Subcutaneous abdominal adipose tissue (tissue), 5 donors: Measurements from ENCODE around the gene CRYBA2.
A peak's percentile ranks its signal among the peaks of the same experiment; 100 is the strongest.

Source experiments
- H3K27ac ChIP-seq: one replicate; pipeline ENCODE4 v1.7.0; 2013; ENCODE audit warnings: low read depth, mild to moderate bottlenecking, inconsistent platforms, low read length, moderate library complexity
- H3K27me3 ChIP-seq, 5 donors: one replicate each; pipeline ENCODE4 v1.7.0; 2013; ENCODE audit warnings: low read length in 5 of 5, inconsistent platforms in 1 of 5; ENCODE audit not compliant: control insufficient read depth in 5 of 5, insufficient read depth in 4 of 5
- H3K36me3 ChIP-seq, 5 donors: one replicate each; pipeline ENCODE4 v1.7.0; 2013; ENCODE audit warnings: low read length in 5 of 5; ENCODE audit not compliant: control insufficient read depth in 5 of 5, insufficient read depth in 5 of 5
- H3K4me1 ChIP-seq, 5 donors: one replicate each; pipeline ENCODE4 v1.7.0; 2013; ENCODE audit warnings: low read length in 5 of 5, mild to moderate bottlenecking in 3 of 5, moderate library complexity in 1 of 5; ENCODE audit not compliant: control insufficient read depth in 5 of 5, insufficient read depth in 5 of 5
- H3K4me3 ChIP-seq, 5 donors: one replicate each; pipeline ENCODE4 v1.7.0; 2013; ENCODE audit warnings: low read length in 5 of 5, low read depth in 1 of 5
- H3K9ac ChIP-seq, 5 donors: one replicate each; pipeline ENCODE4 v1.7.0; 2013; ENCODE audit warnings: low read length in 5 of 5, mild to moderate bottlenecking in 4 of 5, moderate library complexity in 3 of 5
- H3K9me3 ChIP-seq, 5 donors: one replicate each; pipeline ENCODE4 v1.7.0; 2013; ENCODE audit warnings: low read length in 5 of 5; ENCODE audit not compliant: control insufficient read depth in 5 of 5
- donor health status: healthy.
- donor health status: healthy.
- donor health status: healthy.
- donor health status: healthy.
- donor health status: healthy.

Gene CRYBA2

GRCh38 chr2:218993345-218994315 is at the start of gene CRYBA2:
CRYBA2 (minus strand) TSS chr2:218993422; CDS start chr2:218993176, 246 bp downstream.
- Histone ChIP-seq H3K4me1 (peaks cover 0 to 28% (median 21%) of the 10 kb centered on the region in 5 donors), H3K27ac (no peak within 1 kb of the TSS), H3K27me3 (peaks cover 73 to 87% (median 80%) of the 10 kb centered on the region in 5 donors), H3K36me3 (no peaks in the 10 kb centered on the region), H3K9me3 (peaks cover 0 to 3% (median 0%) of the 10 kb centered on the region in 5 donors), H3K9ac (no peak within 1 kb of the TSS), H3K4me3 (peak within 1 kb of the TSS in 4 of 5 donors; percentile 36 to 59 (median 40))

- no peak overlapping the region for H3K9ac ChIP-seq
- no peaks in the 10 kb centered on the region for H3K36me3 ChIP-seq
- H3K27ac ChIP-seq = no peak overlapping the region
- H3K4me1 ChIP-seq = peaks cover 0 to 6% (median 5%) of the 10 kb centered on the region in 5 donors
- H3K4me3 ChIP-seq = no peak overlapping the region
- H3K9me3 ChIP-seq = no peaks in the 10 kb centered on the region
- peaks cover 18 to 47% (median 36%) of the 10 kb centered on the region in 5 donors for H3K27me3 ChIP-seq
Measured at GRCh38 chr2:219042750-219043149, 49.5 kb upstream of the CRYBA2 start.

GRCh38 chr2:219042157-219042556 is 48.9 kb upstream of the CRYBA2 start:
- H3K27ac ChIP-seq = no peak overlapping the region
- peaks cover 0 to 6% (median 5%) of the 10 kb centered on the region in 5 donors for H3K4me1 ChIP-seq
- no peak overlapping the region for H3K4me3 ChIP-seq
- H3K9me3 ChIP-seq = no peaks in the 10 kb centered on the region
- H3K9ac ChIP-seq = no peak overlapping the region
- H3K27me3 ChIP-seq = peaks cover 17 to 51% (median 41%) of the 10 kb centered on the region in 5 donors
- no peaks in the 10 kb centered on the region for H3K36me3 ChIP-seq

- H3K4me3 ChIP-seq = peak within 1 kb of the TSS; percentile 24 to 56 (median 42)
- no peak within 1 kb of the TSS for H3K9ac ChIP-seq
- H3K36me3 ChIP-seq = no peaks in the 10 kb centered on the region
- H3K27ac ChIP-seq = no peak within 1 kb of the TSS
- peaks cover 17 to 51% (median 41%) of the 10 kb centered on the region in 5 donors for H3K27me3 ChIP-seq
- peaks cover 0 to 6% (median 5%) of the 10 kb centered on the region in 5 donors for H3K4me1 ChIP-seq
- H3K9me3 ChIP-seq = no peaks in the 10 kb centered on the region
Measured at GRCh38 chr2:219041252-219041651, 48.0 kb upstream of the CRYBA2 start, which contains the start of gene CFAP65. CFAP65 (minus strand) TSS chr2:219041516; CDS start chr2:219039048, 2,468 bp downstream.

GRCh38 chr2:219038600-219038999 is 45.4 kb upstream of the CRYBA2 start:
- no peak overlapping the region for H3K9ac ChIP-seq
- no peaks in the 10 kb centered on the region for H3K9me3 ChIP-seq
- no peak overlapping the region for H3K27ac ChIP-seq
- peaks cover 0 to 6% (median 5%) of the 10 kb centered on the region in 5 donors for H3K4me1 ChIP-seq
- peaks cover 23 to 47% (median 35%) of the 10 kb centered on the region in 5 donors for H3K27me3 ChIP-seq
- no peak overlapping the region for H3K4me3 ChIP-seq
- no peaks in the 10 kb centered on the region for H3K36me3 ChIP-seq

GRCh38 chr2:219037783-219038499 is 44.7 kb upstream of the CRYBA2 start:
- Histone ChIP-seq H3K9me3 (no peaks in the 10 kb centered on the region), H3K4me1 (peaks cover 0 to 6% (median 5%) of the 10 kb centered on the region in 5 donors), H3K36me3 (no peaks in the 10 kb centered on the region), H3K27me3 (peaks cover 19 to 41% (median 33%) of the 10 kb centered on the region in 5 donors), H3K9ac (no peak overlapping the region), H3K4me3 (no peak overlapping the region), H3K27ac (no peak overlapping the region)

GRCh38 chr2:219035942-219036341 is 42.7 kb upstream of the CRYBA2 start:
- Histone ChIP-seq H3K27me3 (peaks cover 19 to 36% (median 30%) of the 10 kb centered on the region in 5 donors), H3K36me3 (no peaks in the 10 kb centered on the region), H3K27ac (no peak overlapping the region), H3K4me3 (no peak overlapping the region), H3K4me1 (no peaks in the 10 kb centered on the region), H3K9ac (no peak overlapping the region), H3K9me3 (no peaks in the 10 kb centered on the region)

GRCh38 chr2:219034823-219035222 is 41.6 kb upstream of the CRYBA2 start:
- Histone ChIP-seq H3K9ac (no peak overlapping the region), H3K27ac (no peak overlapping the region), H3K36me3 (no peaks in the 10 kb centered on the region), H3K9me3 (no peaks in the 10 kb centered on the region), H3K4me1 (no peaks in the 10 kb centered on the region), H3K4me3 (no peak overlapping the region), H3K27me3 (peaks cover 21 to 41% (median 29%) of the 10 kb centered on the region in 5 donors)

- Histone ChIP-seq H3K36me3 (no peaks in the 10 kb centered on the region), H3K9me3 (no peaks in the 10 kb centered on the region), H3K4me1 (no peaks in the 10 kb centered on the region), H3K27me3 (peaks cover 16 to 35% (median 25%) of the 10 kb centered on the region in 5 donors), H3K9ac (no peak overlapping the region), H3K4me3 (no peak overlapping the region), H3K27ac (no peak overlapping the region)
Measured at GRCh38 chr2:219032051-219032745, 39.0 kb upstream of the CRYBA2 start.
